Measurements from ENCODE around the gene H2AZ2.

GRCh38 chr7:44784364-44784763 is 63.5 kb downstream of the H2AZ2 start:
- TF ChIP-seq CTCF (IDR thresholded peaks at IDR 0.05; ENCODE audit: low read length) (no peak), EZH2 (IDR thresholded peaks at IDR 0.05; ENCODE audit: borderline replicate concordance, low read length) (no peak)
